ENCODE data around the gene CXCL8. TPM values are rescaled to one million over a fixed set of nuclear protein-coding genes. Genes with fewer than 3 reads are reported as not detected.
"Not testable (repeated sequence)": the region's sequence is repeated elsewhere in the genome, so short reads cannot be mapped to it uniquely, and the experiment has no call there.

The CXCL8 gene
- total RNA-seq = 31.5 TPM
- long read RNA-seq, transcript CXCL8-201 (4 exons, 1,705 nt) = major isoform, 29 of 33 reads
- long read RNA-seq, partial matches to known transcripts = 1 of 33 reads
- long read RNA-seq, other reads (novel, unspliced or antisense) = 0 of 33 reads

DNA sequence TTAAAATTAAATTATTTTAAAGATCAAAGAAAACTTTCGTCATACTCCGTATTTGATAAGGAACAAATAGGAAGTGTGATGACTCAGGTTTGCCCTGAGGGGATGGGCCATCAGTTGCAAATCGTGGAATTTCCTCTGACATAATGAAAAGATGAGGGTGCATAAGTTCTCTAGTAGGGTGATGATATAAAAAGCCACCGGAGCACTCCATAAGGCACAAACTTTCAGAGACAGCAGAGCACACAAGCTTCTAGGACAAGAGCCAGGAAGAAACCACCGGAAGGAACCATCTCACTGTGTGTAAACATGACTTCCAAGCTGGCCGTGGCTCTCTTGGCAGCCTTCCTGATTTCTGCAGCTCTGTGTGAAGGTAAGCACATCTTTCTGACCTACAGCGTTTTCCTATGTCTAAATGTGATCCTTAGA lies at the start of gene CXCL8:
TSS of gene CXCL8 (plus strand) at position 217 of the 426 bp plus-strand sequence. CDS start at position 307, 90 bp downstream.
- no peak for DNase-seq (ENCODE audit: low spot score)

DNA sequence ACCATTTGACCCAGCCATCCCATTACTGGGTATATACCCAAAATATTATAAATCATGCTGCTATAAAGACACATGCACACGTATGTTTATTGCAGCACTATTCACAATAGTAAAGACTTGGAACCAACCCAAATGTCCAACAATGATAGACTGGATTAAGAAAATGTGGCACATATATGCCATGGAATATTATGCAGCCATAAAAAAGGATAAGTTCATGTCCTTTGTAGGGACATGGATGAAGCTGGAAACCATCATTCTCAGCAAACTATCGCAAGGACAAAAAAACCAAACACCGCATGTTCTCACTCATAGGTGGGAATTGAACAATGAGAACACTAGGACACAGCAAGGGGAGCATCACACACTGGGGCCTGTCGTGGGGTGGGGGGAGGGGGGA lies 49.2 kb upstream of the CXCL8 start:
- DNase-seq (ENCODE audit: low spot score) = not testable (repeated sequence)

DNA sequence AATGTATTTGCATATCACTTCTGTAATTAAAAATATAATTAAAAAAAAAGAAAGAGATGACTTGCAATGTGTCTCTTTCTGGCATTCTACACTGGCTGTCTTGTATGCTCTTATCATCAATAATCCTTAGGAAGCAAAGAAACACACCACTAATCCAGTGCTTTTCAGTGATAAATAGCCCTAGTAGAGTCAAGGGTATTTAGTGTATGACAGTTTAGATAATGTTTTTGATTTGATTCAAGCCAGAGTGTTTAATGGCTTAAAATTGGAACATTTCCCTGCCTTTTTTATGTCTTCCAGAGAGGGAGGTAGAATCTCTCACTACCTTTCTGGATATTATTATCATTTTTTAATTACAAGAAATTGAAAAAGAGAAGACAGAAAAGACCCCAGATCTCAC lies 48.6 kb upstream of the CXCL8 start:
- no peak for DNase-seq (ENCODE audit: low spot score)

DNA sequence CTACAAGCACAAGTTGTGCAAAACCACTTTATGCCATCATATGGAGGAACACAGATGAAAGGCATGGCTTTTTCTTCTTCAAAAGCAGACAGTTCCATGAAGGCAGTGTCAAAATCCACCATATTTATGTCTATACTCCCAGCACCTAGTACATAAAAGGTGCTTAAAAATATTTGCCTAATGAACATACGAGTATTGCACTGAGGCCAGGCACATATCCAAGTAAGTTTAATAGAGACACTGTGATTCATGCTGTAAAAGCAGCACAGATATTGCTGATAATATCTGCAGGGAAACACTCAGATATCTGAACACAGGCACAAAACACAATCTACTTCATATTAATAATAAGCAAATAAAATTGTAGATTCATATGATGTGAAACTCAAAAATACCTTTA lies 48.1 kb upstream of the CXCL8 start:
- no peak for DNase-seq (ENCODE audit: low spot score)

DNA sequence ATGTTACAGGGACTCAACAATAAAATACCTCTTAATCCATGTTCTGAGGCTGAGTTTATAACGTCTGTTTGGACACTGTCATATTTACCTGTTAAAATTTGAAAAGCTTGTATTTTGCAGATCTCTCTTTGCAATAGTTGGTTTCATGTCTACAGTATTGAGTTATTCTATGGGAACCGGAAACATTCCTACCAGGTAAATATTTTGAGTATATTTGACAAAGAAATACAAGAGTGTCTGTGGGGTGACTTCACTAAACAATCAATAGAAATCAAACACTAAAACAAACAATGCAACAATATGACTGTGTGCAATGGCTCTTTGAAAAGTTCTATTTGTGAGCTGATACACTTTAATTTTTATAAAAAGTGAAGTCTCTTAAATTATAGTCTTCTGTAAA lies 47.7 kb upstream of the CXCL8 start:
- DNase-seq (ENCODE audit: low spot score) = no peak

DNA sequence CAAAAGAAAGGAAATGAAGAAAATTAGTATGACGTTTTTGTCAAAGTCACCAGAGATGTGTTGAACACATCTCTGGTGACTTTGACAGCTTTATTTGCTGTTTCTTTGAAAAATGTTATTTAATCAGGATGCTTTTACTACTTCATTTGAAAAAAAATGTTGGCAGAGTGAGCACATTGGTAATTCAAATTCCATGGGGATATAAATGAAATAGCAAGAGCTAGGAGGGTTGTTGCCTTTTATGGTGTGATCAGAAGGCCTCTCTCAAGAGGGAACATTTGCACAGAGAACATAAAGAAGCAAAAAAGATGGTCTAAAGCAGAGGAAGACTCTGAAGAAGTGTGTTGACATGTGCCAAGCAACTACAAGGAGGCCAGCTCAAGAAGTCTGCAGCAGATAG lies 46.6 kb upstream of the CXCL8 start:
- no peak for DNase-seq (ENCODE audit: low spot score)

DNA sequence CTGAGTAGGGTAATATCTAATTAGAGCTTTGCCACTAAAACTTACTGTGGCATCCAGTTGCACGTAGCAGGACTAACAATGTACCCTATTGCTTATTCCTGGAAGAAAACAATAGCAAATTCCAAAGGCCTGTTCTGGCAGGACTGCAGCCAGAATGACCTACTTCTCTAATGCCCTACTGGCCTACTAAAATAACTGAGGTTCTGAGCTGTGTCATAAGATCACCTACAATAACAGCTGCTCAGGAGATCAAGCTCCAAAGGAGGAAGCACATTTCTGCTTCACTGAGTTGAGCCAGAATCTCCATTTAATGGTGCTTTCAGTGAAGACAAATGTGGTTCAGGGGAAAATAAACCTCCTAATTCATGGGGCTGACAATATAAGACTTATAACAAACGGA lies 42.2 kb upstream of the CXCL8 start:
- no peak for DNase-seq (ENCODE audit: low spot score)

DNA sequence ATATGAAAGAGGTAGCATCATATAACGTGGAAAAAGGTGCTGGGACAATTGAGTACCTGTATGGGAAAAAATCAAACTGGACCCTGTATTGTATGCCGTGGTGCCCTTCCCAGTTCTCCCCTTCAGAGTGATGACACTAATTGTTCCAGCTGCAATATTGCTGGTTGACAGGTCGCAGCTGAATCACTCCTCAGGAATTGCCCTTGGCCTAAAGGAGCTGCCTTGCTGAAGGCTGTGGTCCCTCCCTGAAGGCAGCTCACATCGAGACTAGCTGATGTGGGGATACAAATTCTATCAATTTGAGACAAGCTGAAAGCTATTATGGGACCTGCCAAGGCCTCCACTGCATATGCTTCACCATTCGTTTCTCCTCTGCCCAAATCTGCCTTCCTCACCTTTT lies 39.3 kb upstream of the CXCL8 start:
- no peak for DNase-seq (ENCODE audit: low spot score)

DNA sequence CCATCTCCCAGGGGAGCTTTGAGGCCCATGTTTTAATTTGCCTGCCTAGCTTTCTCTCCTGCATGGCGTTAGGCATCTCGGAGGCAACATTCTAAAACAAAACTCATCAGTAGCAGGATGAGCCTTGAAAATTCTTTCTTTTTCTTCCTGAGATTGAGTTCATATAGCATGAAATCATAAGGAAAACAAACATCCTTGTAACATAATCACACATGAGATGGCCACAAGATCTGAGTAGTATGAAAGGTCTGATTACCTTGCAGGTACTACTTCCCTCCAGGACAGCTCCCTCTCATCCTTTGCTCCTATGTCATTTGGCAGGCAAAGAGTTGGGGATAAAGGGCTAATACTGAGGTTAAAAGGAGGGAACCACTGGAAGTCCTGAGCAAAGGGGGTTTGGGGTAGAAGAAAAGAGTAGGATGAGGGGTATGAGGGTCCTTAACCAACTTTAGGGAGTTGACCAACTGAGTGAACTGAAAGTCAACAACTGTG lies 37.5 kb upstream of the CXCL8 start:
- DNase-seq (ENCODE audit: low spot score) = no peak

DNA sequence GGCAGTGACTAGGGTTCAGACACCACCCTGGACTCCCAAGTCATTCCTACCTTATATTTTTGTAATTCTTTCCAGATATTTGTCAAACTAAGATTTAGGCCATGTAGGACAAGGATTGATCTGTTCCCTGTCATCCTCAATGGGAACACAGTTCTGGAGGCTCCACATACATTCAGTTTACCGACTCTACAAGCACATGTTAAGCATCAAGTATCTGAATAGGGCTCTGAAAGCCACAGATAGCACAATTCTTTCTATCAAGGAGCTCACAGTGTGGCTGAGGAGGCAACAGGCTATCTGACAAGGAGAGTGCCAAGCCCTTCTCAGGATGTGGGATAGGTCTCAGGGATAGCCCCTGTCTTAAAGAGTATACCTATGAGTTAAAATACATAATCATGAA lies 37.0 kb upstream of the CXCL8 start:
- no peak for DNase-seq (ENCODE audit: low spot score)

DNA sequence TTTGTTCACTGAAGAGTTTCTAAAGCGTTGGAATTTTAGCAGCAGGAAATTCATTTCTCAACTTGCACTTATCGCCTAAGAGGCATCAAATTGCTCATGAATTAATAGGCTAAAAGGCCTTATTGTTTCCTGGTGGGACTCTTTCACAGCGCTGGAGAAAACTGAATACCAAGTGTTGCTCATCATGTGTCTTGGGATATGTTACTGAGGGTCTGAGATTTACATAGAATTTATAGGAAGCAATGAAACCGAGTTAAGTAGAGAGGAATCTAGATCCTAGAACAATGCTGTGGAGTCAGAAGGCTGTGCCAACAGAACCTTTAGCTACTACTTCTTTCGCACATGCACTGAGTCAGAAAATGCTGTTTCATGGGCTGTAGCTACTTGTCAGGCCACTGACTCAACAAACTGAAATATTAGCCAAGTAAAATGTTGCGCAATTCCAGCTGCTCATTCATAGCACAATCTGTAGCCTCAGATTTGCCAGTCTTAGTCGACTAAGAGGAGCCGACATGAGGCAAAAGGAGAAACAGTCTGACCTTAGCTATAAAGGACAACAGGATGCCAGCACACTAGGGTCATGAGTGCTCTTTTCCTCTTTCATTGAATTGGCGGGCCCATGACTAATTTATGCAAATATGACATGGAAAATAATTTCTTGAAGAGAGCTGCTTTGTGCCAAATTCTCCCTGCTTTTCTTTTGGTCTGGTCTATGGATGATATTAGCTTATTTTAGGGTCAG lies 35.9 kb upstream of the CXCL8 start:
- DNase-seq (ENCODE audit: low spot score) = no peak

DNA sequence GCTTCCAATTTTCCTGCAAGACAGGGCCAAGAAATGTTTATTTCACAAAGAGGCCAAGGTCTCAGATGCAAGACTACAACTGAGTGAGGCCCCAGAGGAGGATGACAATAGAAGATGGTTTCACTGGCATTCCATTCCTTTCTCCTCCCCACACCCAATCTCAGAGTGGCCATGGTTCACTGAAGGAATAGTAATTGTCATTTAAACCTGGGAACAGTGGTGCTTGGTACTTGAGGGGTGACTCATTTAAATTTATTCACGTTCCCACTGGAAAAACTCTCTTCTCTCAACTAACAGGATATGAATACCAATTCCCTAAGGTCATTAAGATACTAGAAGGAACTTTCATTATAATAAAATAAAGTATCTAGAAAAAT lies 35.3 kb upstream of the CXCL8 start:
- no peak for DNase-seq (ENCODE audit: low spot score)

DNA sequence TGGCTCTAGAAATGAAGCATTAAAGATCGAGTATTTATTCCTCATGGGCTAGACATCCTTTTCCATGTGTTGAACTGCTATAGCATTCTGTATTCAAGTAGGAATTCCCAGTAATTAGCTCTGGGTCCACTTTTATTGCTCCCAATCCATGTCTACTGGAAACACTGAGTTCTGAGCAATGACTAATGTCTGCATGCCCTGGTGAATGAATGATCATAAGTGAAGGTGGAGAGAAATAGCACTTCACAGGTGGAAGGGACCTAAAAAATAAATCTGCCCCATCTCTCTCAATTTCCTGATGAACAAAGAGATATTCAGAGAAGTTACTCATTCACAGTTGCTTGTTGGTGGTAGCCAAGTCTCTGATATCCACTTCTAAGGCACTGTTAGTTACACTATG lies 34.6 kb upstream of the CXCL8 start:
- no peak for DNase-seq (ENCODE audit: low spot score)

DNA sequence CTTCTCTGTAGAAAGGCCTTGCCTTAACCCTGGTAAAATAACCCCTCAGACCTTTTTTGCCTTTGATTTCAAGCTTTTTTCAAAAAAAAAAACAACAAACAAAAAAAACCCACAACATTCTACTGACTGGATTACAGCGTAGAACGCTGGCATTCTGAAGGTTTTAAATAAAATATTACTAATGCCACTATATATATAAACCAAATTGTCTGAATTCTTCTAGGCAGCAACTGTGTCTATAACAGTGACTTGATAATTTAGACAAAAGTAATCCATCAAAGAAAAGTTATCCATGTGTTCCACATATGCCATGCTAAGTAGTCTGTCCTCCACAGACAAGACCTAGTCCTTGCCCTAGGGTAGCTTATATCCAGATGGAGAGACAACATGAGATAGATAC lies 33.6 kb upstream of the CXCL8 start:
- DNase-seq (ENCODE audit: low spot score) = no peak

DNA sequence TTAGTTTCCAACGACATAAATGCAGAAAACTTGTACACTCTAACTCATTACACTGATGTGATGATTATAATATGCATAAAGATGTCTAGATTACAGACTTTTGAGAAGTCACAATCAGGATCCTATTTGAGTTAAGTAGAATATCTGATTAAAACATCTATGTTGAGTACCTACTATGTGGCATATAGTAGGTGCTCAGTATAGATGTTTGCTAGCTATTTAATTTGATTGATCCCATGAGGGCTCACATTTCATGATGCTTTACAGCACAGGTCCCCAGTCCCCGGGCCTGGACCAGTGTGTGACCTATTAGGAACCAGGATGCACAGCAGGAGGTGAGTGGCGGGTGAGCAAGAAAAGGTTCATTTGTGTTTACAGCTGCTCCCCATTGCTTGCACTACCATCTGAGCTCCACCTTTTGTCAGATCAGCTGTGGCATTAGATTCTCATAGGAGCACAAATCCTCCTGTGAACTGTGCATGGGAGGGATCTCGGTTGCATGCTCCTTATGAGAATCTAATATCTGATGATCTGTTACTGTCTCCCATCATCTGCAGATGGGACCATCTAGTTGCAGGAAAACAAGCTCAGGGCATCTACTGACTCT lies 33.0 kb upstream of the CXCL8 start:
- DNase-seq (ENCODE audit: low spot score) = no peak

DNA sequence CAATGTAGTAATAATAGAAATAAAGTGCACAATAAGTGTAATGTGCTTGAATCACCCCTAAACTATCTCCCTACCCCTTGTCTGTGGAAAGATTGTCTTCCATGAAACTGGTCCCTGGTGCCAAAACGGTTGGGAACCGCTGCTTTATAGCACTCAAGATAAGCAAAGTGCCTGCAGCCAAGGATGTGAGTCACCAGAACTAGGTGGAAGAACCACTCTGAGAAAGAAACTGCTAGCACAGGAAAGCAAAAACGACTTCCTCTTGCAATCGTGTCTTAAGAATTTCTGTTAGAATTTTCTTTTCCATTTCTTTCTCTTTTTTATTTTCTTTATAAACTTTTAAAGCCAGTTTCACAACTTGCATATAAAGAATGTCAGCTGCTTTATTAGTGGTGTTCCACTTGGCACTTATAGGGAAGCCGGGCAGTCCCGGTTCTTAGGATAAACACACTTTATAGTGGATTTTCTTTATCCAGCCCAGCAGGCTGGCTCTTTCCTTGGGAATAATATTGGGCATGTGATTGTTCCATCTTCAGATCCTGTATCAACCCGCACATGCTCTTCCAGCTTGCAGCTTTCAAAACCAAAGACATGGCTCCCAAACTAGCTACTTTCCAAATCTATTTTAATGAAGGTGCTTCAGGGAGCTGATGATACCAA lies 32.3 kb upstream of the CXCL8 start:
- DNase-seq (ENCODE audit: low spot score) = no peak

DNA sequence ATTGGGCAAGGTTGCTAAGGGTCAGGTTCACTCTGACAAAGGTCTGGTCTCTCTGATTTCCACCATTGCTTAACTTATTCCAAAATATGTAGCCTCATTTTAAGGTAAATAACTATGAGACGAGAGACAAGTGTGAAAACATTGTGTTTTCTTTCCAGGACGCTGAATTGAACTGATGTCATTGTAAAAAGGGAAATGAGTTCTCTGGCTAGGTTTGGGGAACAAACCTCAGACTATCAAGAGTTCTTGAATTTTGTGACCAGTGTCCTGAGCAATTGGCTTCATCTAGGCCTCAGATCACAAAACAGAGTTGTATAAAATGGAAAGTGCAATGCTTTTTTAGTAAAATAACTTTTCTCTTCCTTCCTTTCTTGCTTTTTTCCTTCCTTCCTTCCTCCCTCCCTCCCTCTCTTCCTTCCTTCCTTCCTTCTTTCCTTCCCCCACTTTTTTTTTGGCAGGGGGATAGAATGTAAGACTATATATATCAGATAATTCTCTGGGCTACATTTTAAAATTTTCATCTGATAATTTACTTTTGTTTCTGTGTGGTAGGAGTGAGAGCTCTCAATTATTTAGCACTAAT lies 30.8 kb upstream of the CXCL8 start:
- DNase-seq (ENCODE audit: low spot score) = no peak

DNA sequence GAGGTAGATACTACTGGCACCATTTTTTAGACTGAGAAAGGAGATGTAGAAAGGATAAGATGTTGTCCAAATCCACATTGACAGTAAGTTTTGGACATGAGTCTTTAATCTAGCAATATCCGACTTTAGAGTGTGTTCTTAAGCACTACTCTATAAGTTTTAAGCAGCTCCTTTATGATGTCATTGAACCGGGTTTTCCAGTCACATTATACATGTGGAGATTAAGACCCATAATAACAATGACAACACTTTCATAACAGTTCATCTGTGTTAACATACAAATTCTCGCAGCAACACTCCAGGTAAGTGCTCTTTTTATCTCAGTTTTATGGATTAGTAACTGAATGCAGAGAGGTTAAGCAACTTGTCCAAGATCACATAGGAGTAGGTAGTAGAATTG lies 30.3 kb upstream of the CXCL8 start:
- no peak for DNase-seq (ENCODE audit: low spot score)

DNA sequence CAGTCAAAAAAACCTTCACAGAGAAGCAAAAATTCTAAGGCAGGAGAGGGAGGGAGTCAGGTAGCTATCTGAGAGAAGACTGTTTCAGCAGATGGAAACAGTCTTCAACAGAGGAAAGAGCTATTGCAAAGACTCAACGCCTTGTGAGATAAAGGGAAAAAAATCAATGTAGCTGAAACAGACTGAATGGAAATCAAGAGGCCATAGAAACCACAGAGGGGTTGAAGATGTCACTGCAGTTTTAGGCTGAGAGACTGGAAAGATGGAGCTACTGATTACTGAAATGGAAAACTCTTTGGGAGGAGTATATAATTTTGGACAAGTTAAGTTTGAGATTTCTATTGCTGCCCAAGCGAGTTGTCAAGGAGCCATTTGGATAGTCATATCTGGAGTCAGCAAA lies 28.4 kb upstream of the CXCL8 start:
- DNase-seq (ENCODE audit: low spot score) = no peak

DNA sequence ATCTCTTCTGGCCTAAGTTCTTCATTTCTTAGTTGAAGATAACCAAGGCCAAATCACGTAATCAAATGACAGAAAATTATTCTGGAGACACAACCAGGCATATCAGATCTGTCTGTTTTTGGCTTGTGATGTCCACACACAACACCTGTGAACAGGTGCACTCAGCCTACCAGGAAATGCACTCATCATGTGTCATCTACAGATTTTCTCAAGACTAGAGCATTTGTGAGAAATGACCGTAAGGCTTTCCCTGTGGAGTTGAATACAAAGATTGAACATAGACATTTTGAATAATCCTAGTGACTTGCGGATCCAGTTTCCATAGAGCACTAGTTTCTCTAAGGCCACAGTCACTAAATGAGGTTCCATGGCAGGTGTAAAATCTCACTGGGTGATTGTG lies 26.7 kb upstream of the CXCL8 start:
- no peak for DNase-seq (ENCODE audit: low spot score)

DNA sequence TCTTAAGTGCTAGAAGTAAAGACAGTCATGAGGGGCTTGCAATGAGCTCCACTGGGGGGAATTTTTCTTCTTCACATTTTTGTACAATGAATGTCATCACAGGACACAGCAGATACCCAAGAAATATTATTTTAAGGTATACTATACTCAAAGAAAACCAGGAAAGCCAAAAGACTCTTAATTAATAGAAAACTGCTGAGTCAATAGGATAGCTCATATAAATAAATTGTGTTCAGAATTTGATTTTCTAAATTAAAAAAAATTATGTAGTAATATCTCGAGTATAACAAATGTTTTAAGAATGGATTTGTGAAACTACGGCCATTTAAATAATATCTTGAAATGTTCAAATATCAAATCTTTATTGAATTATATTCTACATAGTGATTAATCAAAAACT lies 25.7 kb upstream of the CXCL8 start:
- no peak for DNase-seq (ENCODE audit: low spot score)

DNA sequence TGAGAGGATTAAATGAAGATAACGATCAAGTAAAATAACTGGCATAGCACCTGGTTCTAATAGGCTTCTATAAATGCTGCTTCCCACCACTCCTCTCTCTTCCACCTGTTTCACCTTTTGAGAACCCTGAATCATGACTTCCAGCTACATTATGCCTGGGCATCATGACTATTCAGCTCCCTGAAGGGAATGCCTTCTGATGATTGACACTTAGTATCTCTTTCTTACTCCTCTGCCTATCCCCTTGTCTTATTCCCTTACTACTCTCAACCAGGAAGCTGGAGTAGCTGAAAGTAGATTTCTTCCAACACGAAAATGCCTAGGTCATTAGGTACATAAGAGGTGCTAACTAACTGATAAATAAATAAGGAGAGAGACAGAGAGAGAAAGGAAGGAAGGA lies 24.7 kb upstream of the CXCL8 start:
- DNase-seq (ENCODE audit: low spot score) = no peak
